Smooth muscle cell (in vitro differentiated cells): ENCODE data around the gene CCDC47. TPM values are rescaled to one million over a fixed set of nuclear protein-coding genes. Genes with fewer than 3 reads are reported as not detected.

ENCODE experiments used
- DNase-seq: peaks from one replicate; lab custom pipeline; 2025; ENCODE audit not compliant: unreplicated experiment; lab: John Stamatoyannopoulos, UW
- H2AFZ ChIP-seq: fragments of 200-600 bp; sonication (generic); 2 replicates; pipeline ENCODE4 v1.6.0; 2016; ENCODE audit warnings: antibody characterized with exemption, low read depth, mild to moderate bottlenecking
- H3F3A ChIP-seq: fragments of 200-600 bp; sonication (generic); 2 replicates; pipeline ENCODE4 v1.6.0; 2017; ENCODE audit warnings: antibody characterized with exemption, low read depth
- H3K27ac ChIP-seq: fragments of 200-600 bp; sonication (generic); 2 replicates; pipeline ENCODE4 v1.5.1; 2016; ENCODE audit warnings: low read depth, mild to moderate bottlenecking
- H3K27me3 ChIP-seq: fragments of 200-600 bp; sonication (generic); 2 replicates; pipeline ENCODE4 v1.6.1; 2016; ENCODE audit warnings: low read depth, mild to moderate bottlenecking
- H3K36me3 ChIP-seq: fragments of 200-600 bp; sonication (generic); 2 replicates; pipeline ENCODE4 v1.5.1; 2016; ENCODE audit warnings: low read depth
- H3K4me1 ChIP-seq: fragments of 200-600 bp; sonication (generic); 2 replicates; pipeline ENCODE4 v1.5.1; 2016; ENCODE audit warnings: low read depth
- H3K4me2 ChIP-seq: fragments of 200-600 bp; sonication (generic); 2 replicates; pipeline ENCODE4 v1.6.0; 2016; ENCODE audit warnings: mild to moderate bottlenecking
- H3K4me3 ChIP-seq: fragments of 200-600 bp; sonication (generic); 2 replicates; pipeline ENCODE4 v1.5.1; 2016; ENCODE audit warnings: mild to moderate bottlenecking
- H3K79me2 ChIP-seq: fragments of 200-600 bp; sonication (generic); 2 replicates; pipeline ENCODE4 v1.6.0; 2016; ENCODE audit warnings: low read depth, mild to moderate bottlenecking
- H3K9ac ChIP-seq: fragments of 200-600 bp; sonication (generic); 2 replicates; pipeline ENCODE4 v1.6.0; 2016; ENCODE audit warnings: low read depth
- H3K9me3 ChIP-seq: fragments of 200-600 bp; sonication (generic); replicated peaks from 2 replicates; pipeline ENCODE4 v1.5.1; 2016; ENCODE audit warnings: low read depth
- H4K20me1 ChIP-seq: fragments of 200-600 bp; sonication (generic); 2 replicates; pipeline ENCODE4 v1.6.0; 2016; ENCODE audit warnings: low read depth
- WGBS: methylation state at CpG from one replicate; pipeline ENCODE4 v1.1.7; 2016; ENCODE audit warnings: low lambda C conversion rate; 5-methylcytosine and 5-hydroxymethylcytosine counted together
- polyA plus RNA-seq: library from polyadenylated mRNA; unstranded; fragments of >200 nt; fragmentation: Nextera tagmentation; extraction: Ambion mirVana; gene quantifications from 2 replicates; pipeline ENCODE4 v1.2.1, GENCODE V29; 2016
- total RNA-seq: library from RNA; depleted of rRNA; stranded (reverse); fragments of >200 nt; gene quantifications from 2 replicates; pipeline ENCODE4 v1.2.3, GENCODE V29; 2014
- TF ChIP-seq, protein P1 (sequence below): fragments of 200-600 bp; sonication (generic); IDR thresholded peaks from 2 replicates; pipeline ENCODE4 v1.5.1; 2017; ENCODE audit warnings: borderline replicate concordance, mild to moderate bottlenecking, antibody characterized with exemption; ENCODE audit not compliant: insufficient read depth, poor library complexity, severe bottlenecking

Gene CCDC47
- total and polyA plus RNA-seq, 2 experiments from 2014 or later = 47.7 to 63.4 TPM

DNA sequence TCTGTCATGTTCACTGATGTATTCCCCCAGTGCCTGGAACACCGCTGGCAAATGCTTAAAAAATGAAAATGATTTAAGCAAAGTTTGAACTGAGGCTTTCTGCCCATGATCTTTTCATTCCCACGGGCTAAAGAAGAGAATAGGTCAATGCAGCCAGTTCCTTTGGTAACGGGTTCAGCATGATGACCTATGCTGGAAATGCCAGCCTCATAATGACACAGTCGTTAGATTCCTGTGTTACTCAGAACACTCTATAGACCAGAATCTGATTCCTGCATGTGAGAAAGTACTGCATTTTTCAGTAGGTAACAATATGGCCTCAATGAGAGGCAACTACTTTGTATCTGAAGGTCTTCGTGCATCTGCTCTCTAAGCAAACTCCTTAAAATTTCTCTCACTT lies 54.4 kb downstream of the CCDC47 start:
- Histone ChIP-seq H2AFZ (no peak overlapping the region), H3K36me3 (no peaks in the 10 kb centered on the region), H3K79me2 (no peaks in the 10 kb centered on the region), H3K4me3 (no peak overlapping the region), H3F3A (no peaks in the 10 kb centered on the region), H3K27me3 (no peaks in the 10 kb centered on the region), H3K4me2 (no peak overlapping the region), H4K20me1 (no peaks in the 10 kb centered on the region), H3K9me3 (no peaks in the 10 kb centered on the region), H3K27ac (no peak overlapping the region), H3K4me1 (no peaks in the 10 kb centered on the region), H3K9ac (no peak overlapping the region)
- WGBS = 95% methylated on average over 5 of the region's 5 CpGs
- DNase-seq = no peak
- TF ChIP-seq, protein P1, sequence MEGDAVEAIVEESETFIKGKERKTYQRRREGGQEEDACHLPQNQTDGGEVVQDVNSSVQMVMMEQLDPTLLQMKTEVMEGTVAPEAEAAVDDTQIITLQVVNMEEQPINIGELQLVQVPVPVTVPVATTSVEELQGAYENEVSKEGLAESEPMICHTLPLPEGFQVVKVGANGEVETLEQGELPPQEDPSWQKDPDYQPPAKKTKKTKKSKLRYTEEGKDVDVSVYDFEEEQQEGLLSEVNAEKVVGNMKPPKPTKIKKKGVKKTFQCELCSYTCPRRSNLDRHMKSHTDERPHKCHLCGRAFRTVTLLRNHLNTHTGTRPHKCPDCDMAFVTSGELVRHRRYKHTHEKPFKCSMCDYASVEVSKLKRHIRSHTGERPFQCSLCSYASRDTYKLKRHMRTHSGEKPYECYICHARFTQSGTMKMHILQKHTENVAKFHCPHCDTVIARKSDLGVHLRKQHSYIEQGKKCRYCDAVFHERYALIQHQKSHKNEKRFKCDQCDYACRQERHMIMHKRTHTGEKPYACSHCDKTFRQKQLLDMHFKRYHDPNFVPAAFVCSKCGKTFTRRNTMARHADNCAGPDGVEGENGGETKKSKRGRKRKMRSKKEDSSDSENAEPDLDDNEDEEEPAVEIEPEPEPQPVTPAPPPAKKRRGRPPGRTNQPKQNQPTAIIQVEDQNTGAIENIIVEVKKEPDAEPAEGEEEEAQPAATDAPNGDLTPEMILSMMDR = no peak

- Histone ChIP-seq H2AFZ (no peak overlapping the region), H3F3A (no peaks in the 10 kb centered on the region), H3K4me3 (no peak overlapping the region), H3K79me2 (no peaks in the 10 kb centered on the region), H3K27me3 (no peaks in the 10 kb centered on the region), H3K36me3 (no peaks in the 10 kb centered on the region), H3K4me2 (no peak overlapping the region), H3K9me3 (no peaks in the 10 kb centered on the region), H3K9ac (no peak overlapping the region), H3K27ac (no peak overlapping the region), H3K4me1 (no peaks in the 10 kb centered on the region), H4K20me1 (no peaks in the 10 kb centered on the region)
- 95% methylated on average over 3 of the region's 3 CpGs for WGBS
- no peak for DNase-seq
- TF ChIP-seq, protein P1 = no peak
Measured at GRCh38 chr17:63716426-63716825, 57.0 kb downstream of the CCDC47 start.

GRCh38 chr17:63714550-63715277 lies 58.7 kb downstream of the CCDC47 start:
- no peak overlapping the region for H3K27ac ChIP-seq
- no peaks in the 10 kb centered on the region for H3F3A ChIP-seq
- no peak overlapping the region for H3K4me3 ChIP-seq
- H3K9me3 ChIP-seq = no peaks in the 10 kb centered on the region
- H3K79me2 ChIP-seq = no peaks in the 10 kb centered on the region
- TF ChIP-seq, protein P1 = no peak
- no peaks in the 10 kb centered on the region for H3K36me3 ChIP-seq
- WGBS = 88% methylated on average over 10 of the region's 10 CpGs
- H3K27me3 ChIP-seq = no peaks in the 10 kb centered on the region
- DNase-seq = no peak
- H3K4me2 ChIP-seq = no peak overlapping the region
- H3K4me1 ChIP-seq = no peaks in the 10 kb centered on the region
- no peak overlapping the region for H3K9ac ChIP-seq
- no peaks in the 10 kb centered on the region for H4K20me1 ChIP-seq
- H2AFZ ChIP-seq = no peak overlapping the region

DNA sequence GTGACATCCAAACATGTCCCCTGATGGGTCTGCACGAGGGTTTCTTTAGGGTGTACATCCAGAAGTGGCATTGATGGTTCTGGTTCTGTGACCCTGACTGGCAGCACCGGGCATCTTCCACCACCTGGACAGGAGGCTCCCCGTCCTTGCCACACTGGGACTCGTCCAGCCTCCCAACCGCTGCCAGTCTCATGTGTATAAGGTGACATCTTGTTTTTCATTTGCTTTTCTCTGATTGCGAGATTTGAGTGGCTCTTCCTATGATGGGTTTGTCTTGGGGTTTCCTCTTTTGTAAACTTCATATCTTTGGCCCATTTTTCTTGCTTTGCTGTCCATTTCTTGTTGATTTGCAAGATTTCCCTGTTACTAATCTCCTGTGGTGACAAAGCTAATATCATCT lies 64.3 kb downstream of the CCDC47 start:
- Histone ChIP-seq H3K4me2 (no peak overlapping the region), H3K79me2 (no peaks in the 10 kb centered on the region), H3K9ac (no peak overlapping the region), H3F3A (no peaks in the 10 kb centered on the region), H3K9me3 (no peaks in the 10 kb centered on the region), H3K4me3 (no peak overlapping the region), H3K27ac (no peak overlapping the region), H3K4me1 (no peaks in the 10 kb centered on the region), H3K36me3 (no peaks in the 10 kb centered on the region), H3K27me3 (no peaks in the 10 kb centered on the region), H4K20me1 (no peaks in the 10 kb centered on the region), H2AFZ (no peak overlapping the region)
- TF ChIP-seq, protein P1 = no peak
- 97% methylated on average over 6 of the region's 6 CpGs for WGBS
- no peak for DNase-seq
